IgD-negative memory B cell (primary cell): Measurements from ENCODE around the gene NAALADL2. TPM values are rescaled to one million over a fixed set of nuclear protein-coding genes. Genes with fewer than 3 reads are reported as not detected.

Experiments
- H3K27ac Mint-ChIP-seq, 3 donors: one replicate each; pipeline ENCODE4 v1.8.0; 2020 to 2022; ENCODE audit warnings: mild to moderate bottlenecking in 3 of 3, mixed read lengths in 3 of 3, moderate library complexity in 1 of 3
- H3K27me3 Mint-ChIP-seq: one replicate; pipeline ENCODE4 v1.8.0; 2021; ENCODE audit warnings: mixed read lengths
- H3K36me3 Mint-ChIP-seq: one replicate; pipeline ENCODE4 v1.8.0; 2020; ENCODE audit warnings: mild to moderate bottlenecking, mixed read lengths
- H3K4me1 Mint-ChIP-seq, 3 donors: one replicate each; pipeline ENCODE4 v1.8.0; 2020 to 2022; ENCODE audit warnings: mixed read lengths in 3 of 3, mild to moderate bottlenecking in 1 of 3
- H3K4me3 Mint-ChIP-seq, 4 donors: one replicate each; pipeline ENCODE4 v1.8.0; 2020 to 2022; ENCODE audit warnings: mild to moderate bottlenecking in 4 of 4, mixed read lengths in 4 of 4, moderate library complexity in 3 of 4
- H3K9me3 Mint-ChIP-seq, 3 donors: one replicate each; pipeline ENCODE4 v1.8.0; 2020 to 2021; ENCODE audit warnings: mixed read lengths in 3 of 3, mild to moderate bottlenecking in 1 of 3
- polyA plus RNA-seq: library from polyadenylated mRNA; unstranded; fragments of 300-500 nt; fragmentation: Illumina TruSeq; gene quantifications from one replicate; pipeline ENCODE4 v1.2.3, GENCODE V29; 2021

The NAALADL2 gene
- polyA plus RNA-seq, 1 donor from 2014 or later = not detected

- no peaks in the 10 kb centered on the region for H3K36me3 Mint-ChIP-seq
- peaks cover 0 to 5% (median 3%) of the 10 kb centered on the region in 3 donors for H3K9me3 Mint-ChIP-seq
- no peak overlapping the region for H3K4me3 Mint-ChIP-seq
- H3K27me3 Mint-ChIP-seq = no peaks in the 10 kb centered on the region
- H3K27ac Mint-ChIP-seq = no peak overlapping the region
- no peaks in the 10 kb centered on the region for H3K4me1 Mint-ChIP-seq
Measured at GRCh38 chr3:175240921-175241320, 381.8 kb downstream of the NAALADL2 start.

- Mint-ChIP-seq H3K4me1 (no peaks in the 10 kb centered on the region), H3K27ac (no peak overlapping the region), H3K27me3 (no peaks in the 10 kb centered on the region), H3K4me3 (no peak overlapping the region), H3K36me3 (no peaks in the 10 kb centered on the region), H3K9me3 (peaks cover 0 to 5% (median 3%) of the 10 kb centered on the region in 3 donors)
Measured at GRCh38 chr3:175242243-175242642, 383.1 kb downstream of the NAALADL2 start.

GRCh38 chr3:175246234-175246633 lies 387.1 kb downstream of the NAALADL2 start:
- Mint-ChIP-seq H3K9me3 (peaks cover 0 to 8% (median 3%) of the 10 kb centered on the region in 3 donors), H3K36me3 (no peaks in the 10 kb centered on the region), H3K4me3 (no peak overlapping the region), H3K27ac (no peak overlapping the region), H3K27me3 (no peaks in the 10 kb centered on the region), H3K4me1 (no peaks in the 10 kb centered on the region)

- Mint-ChIP-seq H3K36me3 (no peaks in the 10 kb centered on the region), H3K9me3 (peaks cover 0 to 8% (median 3%) of the 10 kb centered on the region in 3 donors), H3K4me1 (no peaks in the 10 kb centered on the region), H3K27ac (no peak overlapping the region), H3K4me3 (no peak overlapping the region), H3K27me3 (no peaks in the 10 kb centered on the region)
Measured at GRCh38 chr3:175246766-175247165, 387.6 kb downstream of the NAALADL2 start.

- no peak overlapping the region for H3K4me3 Mint-ChIP-seq
- H3K4me1 Mint-ChIP-seq = no peaks in the 10 kb centered on the region
- no peaks in the 10 kb centered on the region for H3K27me3 Mint-ChIP-seq
- no peaks in the 10 kb centered on the region for H3K36me3 Mint-ChIP-seq
- H3K27ac Mint-ChIP-seq = no peak overlapping the region
- H3K9me3 Mint-ChIP-seq = peaks cover 0 to 8% (median 3%) of the 10 kb centered on the region in 3 donors
Measured at GRCh38 chr3:175247629-175248028, 388.5 kb downstream of the NAALADL2 start.

- Mint-ChIP-seq H3K36me3 (no peaks in the 10 kb centered on the region), H3K27me3 (no peaks in the 10 kb centered on the region), H3K27ac (no peak overlapping the region), H3K9me3 (peaks cover 0 to 8% (median 3%) of the 10 kb centered on the region in 3 donors), H3K4me3 (no peak overlapping the region), H3K4me1 (no peaks in the 10 kb centered on the region)
Measured at GRCh38 chr3:175248832-175249231, 389.7 kb downstream of the NAALADL2 start.

- H3K9me3 Mint-ChIP-seq = peaks cover 0 to 5% (median 0%) of the 10 kb centered on the region in 3 donors
- no peaks in the 10 kb centered on the region for H3K4me1 Mint-ChIP-seq
- no peaks in the 10 kb centered on the region for H3K36me3 Mint-ChIP-seq
- no peak overlapping the region for H3K27ac Mint-ChIP-seq
- H3K4me3 Mint-ChIP-seq = no peak overlapping the region
- H3K27me3 Mint-ChIP-seq = no peaks in the 10 kb centered on the region
Measured at GRCh38 chr3:175255698-175256097, 396.6 kb downstream of the NAALADL2 start.

- H3K4me3 Mint-ChIP-seq = no peak overlapping the region
- H3K27me3 Mint-ChIP-seq = no peaks in the 10 kb centered on the region
Measured at GRCh38 chr3:175257123-175257522, 398.0 kb downstream of the NAALADL2 start.

GRCh38 chr3:175258763-175259162 lies 399.6 kb downstream of the NAALADL2 start:
- Mint-ChIP-seq H3K27ac (no peak overlapping the region), H3K36me3 (no peaks in the 10 kb centered on the region), H3K4me3 (no peak overlapping the region), H3K9me3 (peaks cover 0 to 2% (median 0%) of the 10 kb centered on the region in 3 donors), H3K27me3 (no peaks in the 10 kb centered on the region), H3K4me1 (no peaks in the 10 kb centered on the region)

More at GRCh38 chr3:175257123-175257522, 398.0 kb downstream of the NAALADL2 start:
- Mint-ChIP-seq H3K9me3 (peaks cover 0 to 5% (median 0%) of the 10 kb centered on the region in 3 donors), H3K4me1 (no peaks in the 10 kb centered on the region), H3K27ac (no peak overlapping the region), H3K36me3 (no peaks in the 10 kb centered on the region)

GRCh38 chr3:175260145-175260794 lies 401.1 kb downstream of the NAALADL2 start:
- Mint-ChIP-seq H3K27me3 (no peaks in the 10 kb centered on the region), H3K36me3 (no peaks in the 10 kb centered on the region), H3K9me3 (no peaks in the 10 kb centered on the region), H3K4me3 (no peak overlapping the region), H3K4me1 (no peaks in the 10 kb centered on the region), H3K27ac (no peak overlapping the region)

- no peak overlapping the region for H3K4me3 Mint-ChIP-seq
- no peaks in the 10 kb centered on the region for H3K36me3 Mint-ChIP-seq
- no peaks in the 10 kb centered on the region for H3K9me3 Mint-ChIP-seq
- H3K4me1 Mint-ChIP-seq = no peaks in the 10 kb centered on the region
- H3K27me3 Mint-ChIP-seq = no peaks in the 10 kb centered on the region
- H3K27ac Mint-ChIP-seq = no peak overlapping the region
Measured at GRCh38 chr3:175266478-175266877, 407.3 kb downstream of the NAALADL2 start.

- H3K9me3 Mint-ChIP-seq = no peaks in the 10 kb centered on the region
- H3K4me1 Mint-ChIP-seq = no peaks in the 10 kb centered on the region
- no peaks in the 10 kb centered on the region for H3K27me3 Mint-ChIP-seq
- H3K36me3 Mint-ChIP-seq = no peaks in the 10 kb centered on the region
- no peak overlapping the region for H3K4me3 Mint-ChIP-seq
- H3K27ac Mint-ChIP-seq = no peak overlapping the region
Measured at GRCh38 chr3:175267121-175267531, 408.0 kb downstream of the NAALADL2 start.

- H3K9me3 Mint-ChIP-seq = no peaks in the 10 kb centered on the region
- H3K36me3 Mint-ChIP-seq = no peaks in the 10 kb centered on the region
- no peak overlapping the region for H3K4me3 Mint-ChIP-seq
- no peaks in the 10 kb centered on the region for H3K4me1 Mint-ChIP-seq
- no peak overlapping the region for H3K27ac Mint-ChIP-seq
- H3K27me3 Mint-ChIP-seq = no peaks in the 10 kb centered on the region
Measured at GRCh38 chr3:175267561-175267960, 408.4 kb downstream of the NAALADL2 start.

- H3K4me1 Mint-ChIP-seq = no peaks in the 10 kb centered on the region
- H3K27ac Mint-ChIP-seq = no peak overlapping the region
Measured at GRCh38 chr3:175269394-175269793, 410.3 kb downstream of the NAALADL2 start.

GRCh38 chr3:175270198-175270837 lies 411.2 kb downstream of the NAALADL2 start:
- H3K4me1 Mint-ChIP-seq = no peaks in the 10 kb centered on the region
- no peaks in the 10 kb centered on the region for H3K27me3 Mint-ChIP-seq
- no peak overlapping the region for H3K27ac Mint-ChIP-seq
- peaks cover 0 to 2% (median 0%) of the 10 kb centered on the region in 3 donors for H3K9me3 Mint-ChIP-seq
- H3K4me3 Mint-ChIP-seq = no peak overlapping the region
- no peaks in the 10 kb centered on the region for H3K36me3 Mint-ChIP-seq

More at GRCh38 chr3:175269394-175269793, 410.3 kb downstream of the NAALADL2 start:
- no peaks in the 10 kb centered on the region for H3K36me3 Mint-ChIP-seq
- H3K27me3 Mint-ChIP-seq = no peaks in the 10 kb centered on the region
- peaks cover 0 to 2% (median 0%) of the 10 kb centered on the region in 3 donors for H3K9me3 Mint-ChIP-seq
- no peak overlapping the region for H3K4me3 Mint-ChIP-seq

- Mint-ChIP-seq H3K36me3 (no peaks in the 10 kb centered on the region), H3K27ac (no peak overlapping the region), H3K27me3 (no peaks in the 10 kb centered on the region), H3K4me1 (no peaks in the 10 kb centered on the region), H3K4me3 (no peak overlapping the region), H3K9me3 (peaks cover 0 to 2% (median 0%) of the 10 kb centered on the region in 3 donors)
Measured at GRCh38 chr3:175270866-175271265, 411.7 kb downstream of the NAALADL2 start.
